ENCODE data around the gene SNCAIP. TPM values are rescaled to one million over a fixed set of nuclear protein-coding genes. Genes with fewer than 3 reads are reported as not detected.

The SNCAIP gene
- total and polyA plus RNA-seq, 9 of the 15 experiments (the other 6 are each of a cell fraction or from before 2014, with no cell fraction given) = 0.04 TPM; not detected in 8

- TF ChIP-seq ZNF280A (IDR thresholded peaks at IDR 0.05; ENCODE audit: low read depth, partially characterized antibody) (no peak), ZNF41 (CRISPR knock-in tag; conservative IDR thresholded peaks at IDR 0.05) (no peak), ZBTB5 (IDR thresholded peaks at IDR 0.05) (no peak), WHSC1 (IDR thresholded peaks at IDR 0.05; ENCODE audit: low read length) (no peak), ZNF217 (CRISPR knock-in tag; IDR thresholded peaks at IDR 0.05) (no peak), DPF2 (IDR thresholded peaks at IDR 0.05) (0 out of 2 replicates have a peak, but pooled peaks have one; percentile 28), ELK3 (CRISPR knock-in tag; IDR thresholded peaks at IDR 0.05) (no peak), FOXM1 (IDR thresholded peaks at IDR 0.05; ENCODE audit: low read depth) (peak; percentile 43; the same call in 1 of the 2 replicates), FOXM1 (CRISPR knock-in tag; IDR thresholded peaks at IDR 0.05; ENCODE audit: low read depth) (no peak), SFPQ (IDR thresholded peaks at IDR 0.05; ENCODE audit: low read depth, low read length) (no peak), ZEB2 (IDR thresholded peaks at IDR 0.05) (peak; percentile 72), ZNF507 (tag; conservative IDR thresholded peaks at IDR 0.05) (no peak), SMAD4 (CRISPR knock-in tag; conservative IDR thresholded peaks at IDR 0.05) (peak; percentile 62), ASH1L (IDR thresholded peaks at IDR 0.05; ENCODE audit: borderline replicate concordance, low read depth, partially characterized antibody) (no peak), TAF9B (IDR thresholded peaks at IDR 0.05; ENCODE audit: partially characterized antibody) (no peak), ZNF384 (IDR thresholded peaks at IDR 0.05; ENCODE audit: low read depth, low read length) (peak; percentile 65), POLR2AphosphoS5 (IDR thresholded peaks at IDR 0.05; ENCODE audit: control insufficient read depth, insufficient read depth, low read depth, low read length) (peak; percentile 56; the same call in 1 of the 2 replicates), KDM4B (IDR thresholded peaks at IDR 0.05; ENCODE audit: borderline replicate concordance in 2 of 2, low read depth in 1 of 2) (no peak), SRF (CRISPR knock-in tag; IDR thresholded peaks at IDR 0.05) (peak in 1 of 2 experiments; percentile 58; a peak in 1 of 4 replicates), TEAD4 (IDR thresholded peaks at IDR 0.05; ENCODE audit: low read length) (peak; percentile 93), TEAD4 (CRISPR knock-in tag; IDR thresholded peaks at IDR 0.05; ENCODE audit: borderline replicate concordance) (no peak), ZNF143 (CRISPR knock-in tag; IDR thresholded peaks at IDR 0.05) (no peak)
These were observed 109.5 kb downstream of the SNCAIP start (continued) for GRCh38 chr5:122421374-122422079.
